OCI-LY3 (cell line): ENCODE measurements around the gene NSUN5.
"Not testable (repeated sequence)": the region's sequence is repeated elsewhere in the genome, so short reads cannot be mapped to it uniquely, and the experiment has no call there.

Source experiments
- CTCF ChIP-seq: fragments of 200-600, 300-600 bp; sonication (generic); IDR thresholded peaks from 2 replicates; pipeline ENCODE4 v1.5.1; 2014; ENCODE audit warnings: antibody characterized with exemption, low read length, low read depth
- EZH2phosphoT487 ChIP-seq: fragments of 200-600 bp; shearing (Covaris generic); IDR thresholded peaks from 2 replicates; pipeline ENCODE4 v1.6.1; 2018; ENCODE audit warnings: antibody characterized with exemption, mixed run types, low read depth

GRCh38 chr7:73266719-73267368, 41.8 kb downstream of the NSUN5 start:
- not testable (repeated sequence) for TF ChIP-seq CTCF, EZH2phosphoT487
